HG02763 (cell line): Measurements from ENCODE around the gene SEC23B.

Source experiments
- ATAC-seq: cut with Tn5 transposase; IDR thresholded peaks from one replicate; pipeline ENCODE4 v1.9.1; 2021; ENCODE audit warnings: mild to moderate bottlenecking, moderate library complexity; ENCODE audit not compliant: unreplicated experiment

The SEC23B gene

GRCh38 chr20:18585134-18585533, 77.4 kb downstream of the SEC23B start:
- no peak for ATAC-seq

- ATAC-seq = peak; percentile 86
Observed at GRCh38 chr20:18587665-18588573, 80.2 kb downstream of the SEC23B start, which contains the start of gene DTD1. DTD1 (plus strand) TSS chr20:18588054; CDS start chr20:18588073, 19 bp downstream.

- ATAC-seq = no peak
Observed at GRCh38 chr20:18588574-18588933, 80.8 kb downstream of the SEC23B start.

GRCh38 chr20:18589941-18590674, 82.4 kb downstream of the SEC23B start:
- no peak for ATAC-seq

GRCh38 chr20:18596270-18596669, 88.5 kb downstream of the SEC23B start:
- no peak for ATAC-seq

GRCh38 chr20:18609741-18610140, 102.0 kb downstream of the SEC23B start:
- no peak for ATAC-seq
